ENCODE data around the gene MEGF11. TPM values are rescaled to one million over a fixed set of nuclear protein-coding genes. Genes with fewer than 3 reads are reported as not detected.

MEGF11 gene
- total RNA-seq, 1 donor from 2014 or later: not detected

- Mint-ChIP-seq H3K9me3 (ENCODE audit: low read depth) (no peaks in the 10 kb centered on the region), H3K36me3 (ENCODE audit: low read depth) (no peaks in the 10 kb centered on the region), H3K27me3 (ENCODE audit: low read depth) (peaks cover 47% of the 10 kb centered on the region), H3K27ac (ENCODE audit: unreplicated experiment) (no peak overlapping the region), H3K4me1 (ENCODE audit: low read depth) (no peaks in the 10 kb centered on the region), H3K4me3 (ENCODE audit: unreplicated experiment) (no peak overlapping the region)
- no peak for DNase-seq (ENCODE audit: low spot score)
- TF ChIP-seq, protein P1, sequence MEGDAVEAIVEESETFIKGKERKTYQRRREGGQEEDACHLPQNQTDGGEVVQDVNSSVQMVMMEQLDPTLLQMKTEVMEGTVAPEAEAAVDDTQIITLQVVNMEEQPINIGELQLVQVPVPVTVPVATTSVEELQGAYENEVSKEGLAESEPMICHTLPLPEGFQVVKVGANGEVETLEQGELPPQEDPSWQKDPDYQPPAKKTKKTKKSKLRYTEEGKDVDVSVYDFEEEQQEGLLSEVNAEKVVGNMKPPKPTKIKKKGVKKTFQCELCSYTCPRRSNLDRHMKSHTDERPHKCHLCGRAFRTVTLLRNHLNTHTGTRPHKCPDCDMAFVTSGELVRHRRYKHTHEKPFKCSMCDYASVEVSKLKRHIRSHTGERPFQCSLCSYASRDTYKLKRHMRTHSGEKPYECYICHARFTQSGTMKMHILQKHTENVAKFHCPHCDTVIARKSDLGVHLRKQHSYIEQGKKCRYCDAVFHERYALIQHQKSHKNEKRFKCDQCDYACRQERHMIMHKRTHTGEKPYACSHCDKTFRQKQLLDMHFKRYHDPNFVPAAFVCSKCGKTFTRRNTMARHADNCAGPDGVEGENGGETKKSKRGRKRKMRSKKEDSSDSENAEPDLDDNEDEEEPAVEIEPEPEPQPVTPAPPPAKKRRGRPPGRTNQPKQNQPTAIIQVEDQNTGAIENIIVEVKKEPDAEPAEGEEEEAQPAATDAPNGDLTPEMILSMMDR (IDR thresholded peaks at IDR 0.05): no peak
These were observed 203.3 kb downstream of the MEGF11 start for GRCh38 chr15:66050264-66050663.

GRCh38 chr15:66049353-66049752 lies 204.2 kb downstream of the MEGF11 start:
- Mint-ChIP-seq H3K4me1 (ENCODE audit: low read depth) (no peaks in the 10 kb centered on the region), H3K4me3 (ENCODE audit: unreplicated experiment) (no peak overlapping the region), H3K36me3 (ENCODE audit: low read depth) (no peaks in the 10 kb centered on the region), H3K9me3 (ENCODE audit: low read depth) (peaks cover 4% of the 10 kb centered on the region), H3K27ac (ENCODE audit: unreplicated experiment) (no peak overlapping the region), H3K27me3 (ENCODE audit: low read depth) (peaks cover 49% of the 10 kb centered on the region)
- no peak for DNase-seq (ENCODE audit: low spot score)
- TF ChIP-seq, protein P1 (IDR thresholded peaks at IDR 0.05): no peak

- Mint-ChIP-seq H3K4me3 (ENCODE audit: unreplicated experiment) (no peak overlapping the region), H3K27ac (ENCODE audit: unreplicated experiment) (no peak overlapping the region), H3K4me1 (ENCODE audit: low read depth) (no peaks in the 10 kb centered on the region), H3K27me3 (ENCODE audit: low read depth) (peaks cover 49% of the 10 kb centered on the region), H3K9me3 (ENCODE audit: low read depth) (peaks cover 4% of the 10 kb centered on the region), H3K36me3 (ENCODE audit: low read depth) (no peaks in the 10 kb centered on the region)
- DNase-seq (ENCODE audit: low spot score): no peak
- TF ChIP-seq, protein P1 (IDR thresholded peaks at IDR 0.05): no peak
These were observed 206.1 kb downstream of the MEGF11 start for GRCh38 chr15:66047321-66048024.

- H3K27me3 Mint-ChIP-seq (ENCODE audit: low read depth): peaks cover 47% of the 10 kb centered on the region
- H3K27ac Mint-ChIP-seq (ENCODE audit: unreplicated experiment): no peak overlapping the region
- no peaks in the 10 kb centered on the region for H3K4me1 Mint-ChIP-seq (ENCODE audit: low read depth)
- H3K4me3 Mint-ChIP-seq (ENCODE audit: unreplicated experiment): no peak overlapping the region
- peaks cover 4% of the 10 kb centered on the region for H3K9me3 Mint-ChIP-seq (ENCODE audit: low read depth)
- no peaks in the 10 kb centered on the region for H3K36me3 Mint-ChIP-seq (ENCODE audit: low read depth)
- DNase-seq (ENCODE audit: low spot score): no peak
- TF ChIP-seq, protein P1 (IDR thresholded peaks at IDR 0.05): peak; percentile 27
These were observed 206.8 kb downstream of the MEGF11 start for GRCh38 chr15:66046751-66047150.

DNA sequence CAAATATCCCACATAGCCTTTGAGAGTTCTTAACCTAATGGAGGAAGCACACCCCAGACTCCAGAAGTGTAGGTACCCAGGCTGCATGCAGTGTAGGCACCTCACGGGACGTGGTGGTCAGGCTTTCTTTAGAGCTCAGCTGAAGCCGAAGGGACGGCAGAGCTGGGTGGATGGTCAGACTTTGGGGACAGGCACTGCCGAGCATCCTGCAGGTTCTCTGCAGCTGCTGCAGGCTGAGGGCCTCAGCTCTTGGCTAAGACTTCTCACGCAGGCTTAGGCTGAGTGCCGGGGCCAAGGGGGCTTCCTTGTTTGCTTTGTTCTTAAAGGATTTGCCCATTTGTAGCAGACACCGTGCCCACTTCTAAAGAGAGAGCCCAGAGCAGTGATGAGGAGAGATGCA lies 207.2 kb downstream of the MEGF11 start:
- DNase-seq (ENCODE audit: low spot score): no peak
- H3K27ac Mint-ChIP-seq (ENCODE audit: unreplicated experiment): no peak overlapping the region
- peaks cover 50% of the 10 kb centered on the region for H3K27me3 Mint-ChIP-seq (ENCODE audit: low read depth)
- H3K36me3 Mint-ChIP-seq (ENCODE audit: low read depth): no peaks in the 10 kb centered on the region
- H3K9me3 Mint-ChIP-seq (ENCODE audit: low read depth): peaks cover 4% of the 10 kb centered on the region
- H3K4me1 Mint-ChIP-seq (ENCODE audit: low read depth): no peaks in the 10 kb centered on the region
- no peak overlapping the region for H3K4me3 Mint-ChIP-seq (ENCODE audit: unreplicated experiment)
- TF ChIP-seq, protein P1 (IDR thresholded peaks at IDR 0.05): no peak
